Immature natural killer cell (primary cell): Measurements from ENCODE around the gene ZNF496. TPM values are rescaled to one million over a fixed set of nuclear protein-coding genes. Genes with fewer than 3 reads are reported as not detected.
"Not testable (repeated sequence)": the region's sequence is repeated elsewhere in the genome, so short reads cannot be mapped to it uniquely, and the experiment has no call there.

Experiments used
- DNase-seq, 3 donors: peaks; one replicate each; pipeline ENCODE4 v3.0.0; 2022; ENCODE audit warnings: mixed read lengths in 1 of 3
- H3K27ac Mint-ChIP-seq, 6 donors: one replicate each; pipeline ENCODE4 v1.8.0; 2020; ENCODE audit warnings: mixed read lengths in 6 of 6, mild to moderate bottlenecking in 5 of 6, inconsistent platforms in 4 of 6, moderate library complexity in 3 of 6
- H3K27me3 Mint-ChIP-seq, 3 donors: one replicate each; pipeline ENCODE4 v1.8.0; 2020 to 2021; ENCODE audit warnings: low read depth in 3 of 3, mild to moderate bottlenecking in 3 of 3, mixed read lengths in 3 of 3, moderate library complexity in 3 of 3, inconsistent platforms in 1 of 3
- H3K36me3 Mint-ChIP-seq, 3 donors: one replicate each; pipeline ENCODE4 v1.8.0; 2020; ENCODE audit warnings: mixed read lengths in 3 of 3, inconsistent platforms in 2 of 3, mild to moderate bottlenecking in 2 of 3
- H3K4me1 Mint-ChIP-seq, 2 donors: one replicate each; pipeline ENCODE4 v1.8.0; 2020; ENCODE audit warnings: inconsistent platforms in 2 of 2, mild to moderate bottlenecking in 2 of 2, mixed read lengths in 2 of 2, moderate library complexity in 1 of 2
- H3K4me3 Mint-ChIP-seq, 5 donors: one replicate each; pipeline ENCODE4 v1.8.0; 2020; ENCODE audit warnings: mild to moderate bottlenecking in 5 of 5, mixed read lengths in 5 of 5, inconsistent platforms in 3 of 5, moderate library complexity in 3 of 5
- H3K9me3 Mint-ChIP-seq, 6 donors: one replicate each; pipeline ENCODE4 v1.8.0; 2020; ENCODE audit warnings: mild to moderate bottlenecking in 6 of 6, mixed read lengths in 6 of 6, inconsistent platforms in 4 of 6, moderate library complexity in 3 of 6
- polyA plus RNA-seq, 3 donors: library from polyadenylated mRNA; unstranded; fragments of 300-500 nt; fragmentation: Illumina TruSeq; gene quantifications; one replicate each; pipeline ENCODE4 v1.2.3, GENCODE V29; 2021

The ZNF496 gene
- polyA plus RNA-seq, 3 donors from 2014 or later, result 2.7 to 11.0 (median 10.5) TPM

GRCh38 chr1:247366926-247367645 is 35.4 kb upstream of the ZNF496 start:
- H3K9me3 Mint-ChIP-seq, result no peaks in the 10 kb centered on the region

DNA sequence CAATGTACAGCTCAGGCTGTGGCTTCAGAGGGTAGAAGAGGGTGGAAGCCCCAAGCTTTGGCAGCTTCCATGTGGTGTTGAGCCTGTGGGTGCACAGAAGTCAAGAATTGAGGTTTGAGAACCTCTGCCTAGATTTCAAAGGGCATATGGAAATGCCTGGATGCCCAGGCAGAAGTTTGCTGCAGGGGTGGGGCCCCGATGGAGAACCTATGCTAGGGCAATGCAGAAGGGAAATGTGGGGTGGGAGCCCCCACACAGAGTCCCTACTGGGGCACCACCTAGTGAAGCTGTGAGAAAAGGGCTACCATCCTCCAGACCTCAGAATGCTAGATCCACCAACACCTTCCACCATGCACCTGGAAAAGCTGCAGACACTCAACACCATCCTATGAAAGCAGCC is 34.7 kb upstream of the ZNF496 start:
- H3K27ac Mint-ChIP-seq, DNase-seq, H3K4me3 Mint-ChIP-seq, H3K9me3 Mint-ChIP-seq, H3K4me1 Mint-ChIP-seq, H3K36me3 Mint-ChIP-seq: not testable (repeated sequence)
- peaks cover 3 to 13% (median 8%) of the 10 kb centered on the region in 3 donors for H3K27me3 Mint-ChIP-seq

More at GRCh38 chr1:247366926-247367645, 35.4 kb upstream of the ZNF496 start:
- Mint-ChIP-seq H3K27me3 (peaks cover 3 to 13% (median 8%) of the 10 kb centered on the region in 3 donors), H3K27ac (no peak overlapping the region), H3K4me1 (no peaks in the 10 kb centered on the region), H3K4me3 (no peak overlapping the region), H3K36me3 (no peaks in the 10 kb centered on the region)
- no peak for DNase-seq

DNA sequence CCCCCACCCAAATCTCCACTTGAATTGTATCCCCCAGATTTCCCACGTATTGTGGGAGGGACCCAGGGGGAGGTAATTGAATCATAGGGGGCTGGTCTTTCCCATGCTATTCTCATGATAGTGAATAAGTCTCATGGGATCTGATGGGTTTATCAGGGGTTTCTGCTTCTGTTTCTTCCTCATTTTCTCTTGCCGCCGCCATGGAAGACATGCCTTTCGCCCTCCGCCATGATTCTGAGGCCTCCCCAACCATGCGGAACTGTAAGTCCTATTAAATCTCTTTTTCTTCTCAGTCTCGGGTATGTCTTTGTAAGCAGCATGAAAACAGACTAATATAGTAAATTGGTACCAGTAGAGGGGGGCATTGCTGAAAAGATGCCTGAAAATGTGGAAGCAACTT is 33.4 kb upstream of the ZNF496 start:
- Mint-ChIP-seq H3K9me3 (no peaks in the 10 kb centered on the region), H3K4me1 (peaks cover 0 to 7% of the 10 kb centered on the region in 2 donors), H3K27me3 (peaks cover 3 to 13% (median 8%) of the 10 kb centered on the region in 3 donors)

GRCh38 chr1:247363000-247363399 is 31.3 kb upstream of the ZNF496 start:
- H3K27me3 Mint-ChIP-seq, result peaks cover 4 to 18% (median 5%) of the 10 kb centered on the region in 3 donors
- not testable (repeated sequence) for H3K4me1 Mint-ChIP-seq, DNase-seq, H3K36me3 Mint-ChIP-seq, H3K4me3 Mint-ChIP-seq, H3K9me3 Mint-ChIP-seq
- H3K27ac Mint-ChIP-seq, result peak overlapping the region in 1 of 6 donors; percentile 68

More for the DNA sequence above, 33.4 kb upstream of the ZNF496 start:
- Mint-ChIP-seq H3K36me3 (no peaks in the 10 kb centered on the region), H3K4me3 (no peak overlapping the region), H3K27ac (no peak overlapping the region)
- no peak for DNase-seq

GRCh38 chr1:247362153-247362552 is 30.5 kb upstream of the ZNF496 start:
- Mint-ChIP-seq H3K27ac (no peak overlapping the region), H3K4me3 (no peak overlapping the region), H3K9me3 (no peaks in the 10 kb centered on the region), H3K36me3 (no peaks in the 10 kb centered on the region), H3K4me1 (peaks cover 0 to 7% of the 10 kb centered on the region in 2 donors), H3K27me3 (peaks cover 4 to 15% (median 5%) of the 10 kb centered on the region in 3 donors)
- no peak for DNase-seq

DNA sequence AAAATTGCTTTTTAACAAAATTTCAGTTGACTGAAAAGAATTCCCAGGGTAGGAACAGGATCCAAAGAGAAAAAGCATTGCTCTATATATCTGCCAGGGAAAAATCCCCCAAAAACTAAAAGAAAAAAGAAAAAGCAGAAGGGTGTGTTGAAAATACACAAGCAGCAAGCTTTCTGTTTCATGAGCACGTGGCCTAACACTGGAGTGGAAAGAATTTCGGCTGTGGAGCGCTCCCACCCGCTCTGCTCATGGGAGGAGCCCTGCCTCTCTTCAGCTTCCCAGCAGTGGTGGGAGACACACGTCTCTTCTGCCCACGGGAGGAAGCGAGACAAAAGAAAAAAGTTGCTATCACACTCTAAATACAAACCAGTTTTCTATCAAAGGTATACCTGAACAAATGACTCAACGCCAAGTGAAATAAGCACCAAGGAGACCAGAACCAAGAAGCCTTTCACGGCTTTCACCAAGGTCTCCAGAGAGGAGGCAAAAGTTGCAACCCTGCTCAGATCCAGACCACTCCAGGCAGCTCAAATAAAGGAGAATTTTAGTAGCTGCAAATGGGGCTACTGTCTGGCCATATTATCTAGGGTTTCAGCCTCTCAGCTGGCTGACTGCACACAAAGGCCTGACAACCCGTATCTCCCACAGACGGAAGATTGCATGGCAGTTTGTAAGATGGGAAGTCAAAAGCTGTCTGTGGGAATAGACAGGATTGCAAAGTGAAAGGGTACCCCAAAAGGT is 29.5 kb upstream of the ZNF496 start:
- H3K27me3 Mint-ChIP-seq, result peaks cover 4 to 15% (median 5%) of the 10 kb centered on the region in 3 donors
- no peaks in the 10 kb centered on the region for H3K36me3 Mint-ChIP-seq
- peaks cover 0 to 7% of the 10 kb centered on the region in 2 donors for H3K4me1 Mint-ChIP-seq
- DNase-seq, result no peak
- peak overlapping the region in 1 of 5 donors; percentile 59 for H3K4me3 Mint-ChIP-seq
- H3K9me3 Mint-ChIP-seq, result no peaks in the 10 kb centered on the region
- peak overlapping the region in 1 of 6 donors; percentile 13 for H3K27ac Mint-ChIP-seq

GRCh38 chr1:247360116-247360898 is 28.6 kb upstream of the ZNF496 start:
- Mint-ChIP-seq H3K9me3 (no peaks in the 10 kb centered on the region), H3K4me1 (peaks cover 0 to 7% of the 10 kb centered on the region in 2 donors), H3K4me3 (peak overlapping the region in 3 of 5 donors; percentile 50 to 59 (median 51)), H3K27ac (no peak overlapping the region), H3K36me3 (no peaks in the 10 kb centered on the region), H3K27me3 (peaks cover 3 to 15% (median 5%) of the 10 kb centered on the region in 3 donors)
- no peak for DNase-seq

GRCh38 chr1:247359559-247359958 is 27.9 kb upstream of the ZNF496 start:
- Mint-ChIP-seq H3K27ac (no peak overlapping the region), H3K9me3 (no peaks in the 10 kb centered on the region), H3K4me3 (peak overlapping the region in 1 of 5 donors; percentile 59), H3K27me3 (peaks cover 3 to 12% (median 5%) of the 10 kb centered on the region in 3 donors), H3K4me1 (peaks cover 0 to 7% of the 10 kb centered on the region in 2 donors), H3K36me3 (no peaks in the 10 kb centered on the region)
- no peak for DNase-seq

GRCh38 chr1:247358920-247359319 is 27.3 kb upstream of the ZNF496 start:
- Mint-ChIP-seq H3K4me3 (no peak overlapping the region), H3K27me3 (peaks cover 3 to 12% (median 5%) of the 10 kb centered on the region in 3 donors), H3K27ac (no peak overlapping the region), H3K36me3 (no peaks in the 10 kb centered on the region), H3K4me1 (peaks cover 0 to 7% of the 10 kb centered on the region in 2 donors), H3K9me3 (no peaks in the 10 kb centered on the region)
- DNase-seq, result no peak

DNA sequence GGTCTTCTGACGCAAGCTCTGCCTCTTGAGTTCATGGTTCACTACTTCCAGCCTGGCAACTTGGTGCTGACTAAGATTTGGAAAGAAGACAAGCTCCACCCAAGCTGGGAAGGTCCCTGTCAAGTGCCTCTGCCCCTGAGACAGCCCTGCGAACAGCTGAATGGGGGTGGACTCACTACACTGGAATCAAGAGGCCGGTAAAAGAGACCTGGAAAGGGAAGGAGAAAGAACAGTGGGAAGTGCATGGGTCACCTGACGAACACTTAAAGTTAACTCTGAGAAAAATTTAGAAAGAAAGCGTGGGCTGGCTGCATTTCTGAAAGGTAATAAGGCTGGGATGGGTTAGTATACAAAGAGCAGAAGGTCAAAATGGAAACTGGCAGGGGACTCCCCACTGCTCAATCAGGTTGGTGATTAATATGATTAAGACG is 26.1 kb upstream of the ZNF496 start:
- Mint-ChIP-seq H3K27ac (no peak overlapping the region), H3K9me3 (no peaks in the 10 kb centered on the region), H3K27me3 (peaks cover 0 to 12% (median 3%) of the 10 kb centered on the region in 3 donors), H3K4me1 (peaks cover 0 to 7% of the 10 kb centered on the region in 2 donors), H3K36me3 (no peaks in the 10 kb centered on the region), H3K4me3 (no peak overlapping the region)
- no peak for DNase-seq

DNA sequence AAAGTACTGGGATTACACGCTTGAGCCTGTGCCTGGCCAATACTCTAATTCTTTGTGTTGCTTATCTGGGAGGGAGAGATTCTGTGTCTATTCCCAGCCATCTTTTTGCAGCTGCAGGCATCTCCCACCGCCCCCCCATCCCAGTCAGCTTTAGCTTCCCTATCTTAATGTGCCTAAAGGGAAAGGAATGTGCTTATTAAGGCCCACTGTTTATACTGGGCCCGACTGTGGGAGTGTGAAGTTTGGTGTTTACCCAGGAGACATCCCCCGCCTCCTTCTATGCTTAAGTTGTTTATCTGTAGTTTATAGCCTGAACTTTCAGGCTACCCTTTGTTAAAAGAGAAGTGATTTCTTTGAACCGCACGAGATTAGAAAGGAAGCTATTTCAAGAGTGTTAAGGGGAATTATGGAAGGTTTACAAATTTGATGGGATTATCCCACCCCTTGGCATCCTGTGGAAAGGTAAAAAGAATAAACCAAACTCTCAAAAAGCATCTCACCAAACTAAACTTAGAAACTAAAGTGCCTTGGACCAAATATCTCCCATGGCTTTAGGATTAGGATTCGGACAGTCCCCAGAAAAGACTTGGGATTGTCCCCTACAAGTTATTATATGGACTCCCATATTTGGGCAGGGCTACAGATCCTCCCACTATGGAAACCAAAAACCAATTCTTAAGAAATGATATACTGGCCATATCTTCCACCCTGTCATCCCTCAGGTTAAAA is 25.5 kb upstream of the ZNF496 start:
- Mint-ChIP-seq H3K9me3 (no peaks in the 10 kb centered on the region), H3K4me1 (peaks cover 0 to 7% of the 10 kb centered on the region in 2 donors), H3K27ac (no peak overlapping the region), H3K27me3 (peaks cover 0 to 12% (median 1%) of the 10 kb centered on the region in 3 donors), H3K4me3 (no peak overlapping the region), H3K36me3 (no peaks in the 10 kb centered on the region)
- no peak for DNase-seq

DNA sequence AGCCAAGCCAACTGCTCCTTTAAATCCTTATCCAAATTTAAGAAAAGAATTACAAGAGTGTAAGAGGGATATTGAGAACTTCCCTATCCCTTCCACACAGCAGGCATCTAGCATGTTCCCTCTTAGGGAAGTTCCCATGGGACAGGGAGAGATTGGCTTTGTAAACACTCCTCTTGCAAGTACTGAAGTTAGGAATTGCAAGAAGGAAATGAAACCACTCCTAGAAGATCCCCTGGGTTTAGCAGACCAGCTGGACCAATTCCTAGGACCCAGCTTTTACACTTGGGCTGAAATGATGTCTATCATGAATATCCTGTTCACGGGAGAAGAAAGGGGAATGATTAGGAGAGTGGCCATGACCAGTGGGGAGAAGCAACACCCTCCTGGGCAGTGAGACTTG is 23.5 kb upstream of the ZNF496 start:
- H3K4me1 Mint-ChIP-seq, H3K4me3 Mint-ChIP-seq, H3K36me3 Mint-ChIP-seq, DNase-seq, H3K9me3 Mint-ChIP-seq, H3K27ac Mint-ChIP-seq: not testable (repeated sequence)
- H3K27me3 Mint-ChIP-seq, result peaks cover 1 to 12% (median 1%) of the 10 kb centered on the region in 3 donors

- Mint-ChIP-seq H3K4me1 (peaks cover 5 to 7% of the 10 kb centered on the region in 2 donors), H3K36me3 (no peaks in the 10 kb centered on the region), H3K9me3 (no peaks in the 10 kb centered on the region), H3K27ac (no peak overlapping the region), H3K4me3 (no peak overlapping the region), H3K27me3 (peaks cover 0 to 2% (median 1%) of the 10 kb centered on the region in 3 donors)
- DNase-seq, result no peak
Measured at GRCh38 chr1:247352175-247352574, 20.5 kb upstream of the ZNF496 start.
